Measurements from ENCODE around the gene EPS15. TPM values are rescaled to one million over a fixed set of nuclear protein-coding genes. Genes with fewer than 3 reads are reported as not detected.

The EPS15 gene
- total and polyA plus RNA-seq, 2 of the 13 experiments (the other 11 are each of a cell fraction or from before 2014, with no cell fraction given): 14.3 to 19.3 TPM

DNA sequence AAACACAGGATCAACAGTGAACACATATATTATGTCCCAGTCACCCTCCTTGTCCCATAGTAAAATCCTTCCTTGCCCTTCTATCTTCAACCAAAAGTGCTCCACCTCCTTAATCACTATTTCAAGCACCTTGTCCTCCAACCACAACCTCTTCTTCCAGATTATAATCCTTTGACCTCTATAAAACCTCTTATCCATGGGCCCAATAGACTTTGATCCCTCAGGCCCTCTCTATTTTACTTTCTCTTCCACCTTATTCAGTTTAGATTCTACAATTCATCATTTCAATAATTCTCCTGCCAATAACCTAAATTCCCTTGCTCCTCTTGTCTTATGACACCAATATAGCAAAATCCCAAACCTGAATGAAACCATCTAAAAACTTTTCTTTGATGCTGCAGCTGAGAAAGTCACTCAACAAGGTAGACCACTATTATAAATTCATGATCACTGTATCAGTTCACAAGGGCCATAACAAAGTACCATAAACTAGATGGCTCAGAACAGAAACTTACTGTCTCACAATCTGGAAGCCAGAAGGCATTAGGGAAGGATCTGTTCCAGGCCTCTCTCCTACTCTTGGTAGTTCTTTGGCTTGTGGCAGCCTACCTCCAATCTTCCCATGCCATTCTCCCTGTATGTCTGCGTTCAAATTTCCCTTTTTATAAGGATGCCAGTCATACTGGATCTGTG is 24.8 kb downstream of the EPS15 start:
- 0 out of 2 replicates have a peak, but pooled peaks cover 2% of the 10 kb centered on the region for H4K20me1 ChIP-seq (ENCODE audit: insufficient read depth, low read length)
- DNase-seq (ENCODE audit: low spot score) (no peak), ATAC-seq (no peak), FAIRE-seq (no peak)
- no peak for TF ChIP-seq ZNF354B (CRISPR knock-in tag; IDR thresholded peaks at IDR 0.05)
- no peak for TF ChIP-seq ATF1 (CRISPR knock-in tag; IDR thresholded peaks at IDR 0.05)
- TF ChIP-seq NPAS2 (CRISPR knock-in tag; IDR thresholded peaks at IDR 0.05; ENCODE audit: borderline replicate concordance): no peak
- no peak for TF ChIP-seq MTA3 (CRISPR knock-in tag; IDR thresholded peaks at IDR 0.05)
- no peak for TF ChIP-seq ZMYM3 (CRISPR knock-in tag; IDR thresholded peaks at IDR 0.05)
- TF ChIP-seq GABPA (IDR thresholded peaks at IDR 0.05; ENCODE audit: low read depth, low read length): no peak
- no peak for TF ChIP-seq GABPA (CRISPR knock-in tag; IDR thresholded peaks at IDR 0.05; ENCODE audit: low read depth)
- TF ChIP-seq, protein P1, sequence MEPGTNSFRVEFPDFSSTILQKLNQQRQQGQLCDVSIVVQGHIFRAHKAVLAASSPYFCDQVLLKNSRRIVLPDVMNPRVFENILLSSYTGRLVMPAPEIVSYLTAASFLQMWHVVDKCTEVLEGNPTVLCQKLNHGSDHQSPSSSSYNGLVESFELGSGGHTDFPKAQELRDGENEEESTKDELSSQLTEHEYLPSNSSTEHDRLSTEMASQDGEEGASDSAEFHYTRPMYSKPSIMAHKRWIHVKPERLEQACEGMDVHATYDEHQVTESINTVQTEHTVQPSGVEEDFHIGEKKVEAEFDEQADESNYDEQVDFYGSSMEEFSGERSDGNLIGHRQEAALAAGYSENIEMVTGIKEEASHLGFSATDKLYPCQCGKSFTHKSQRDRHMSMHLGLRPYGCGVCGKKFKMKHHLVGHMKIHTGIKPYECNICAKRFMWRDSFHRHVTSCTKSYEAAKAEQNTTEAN (CRISPR knock-in tag; conservative IDR thresholded peaks at IDR 0.05): no peak
- TF ChIP-seq PRPF4 (IDR thresholded peaks at IDR 0.05; ENCODE audit: low read depth, low read length, poor library complexity, severe bottlenecking): no peak
- H3K27me3 ChIP-seq (ENCODE audit: control insufficient read depth in 1 of 2, insufficient read depth in 2 of 2, low read length in 2 of 2): no peaks in the 10 kb centered on the region
- no peak overlapping the region for H3K4me2 ChIP-seq (ENCODE audit: low read depth, low read length)
- intact Hi-C loops (cut with micrococcal nuclease; ENCODE audit: unreplicated experiment) (no loop called here), in situ Hi-C loops (cut with HindIII; ENCODE audit: extremely low pct_ligation_motif_present, low pct_unique_long_range_greater_than_20kb) (no loop called here)
- POLR2A ChIA-PET: no interaction called here
- BruUV-seq (replicated peaks): no TSS peak
- H3K4me1 ChIP-seq (ENCODE audit: insufficient read depth, low read length): peaks cover 8% of the 10 kb centered on the region
- H3K27ac ChIP-seq (ENCODE audit: extremely low read length, insufficient read depth, low read length): no peak overlapping the region
- 92% methylated on average over 1 of the region's 1 CpG for WGBS (ENCODE audit: low lambda C conversion rate)
- H3K36me3 ChIP-seq (replicated peaks in 1 of 2; ENCODE audit: control insufficient read depth in 1 of 2, insufficient read depth in 2 of 2, low read length in 2 of 2): no peaks in the 10 kb centered on the region; a peak in 1 of 5 replicates
- H3K9ac ChIP-seq (ENCODE audit: insufficient read depth, low read depth, low read length): no peak overlapping the region
- CTCF ChIA-PET (ENCODE audit: low intra/inter-chr PET ratio, low total read pairs): no interaction called here
- H3K79me2 ChIP-seq (ENCODE audit: insufficient read depth, low read length): peaks cover 29% of the 10 kb centered on the region
- H2AFZ ChIP-seq (ENCODE audit: low read length): no peak overlapping the region
- no peak overlapping the region for H3K4me3 ChIP-seq (replicated peaks in 1 of 3; ENCODE audit: insufficient read depth in 1 of 3, low read depth in 2 of 3, low read length in 3 of 3)
- no peaks in the 10 kb centered on the region for H3K9me3 ChIP-seq (ENCODE audit: low read length)
